ENCODE results near the gene TMEM38A. TPM values are rescaled to one million over a fixed set of nuclear protein-coding genes. Genes with fewer than 3 reads are reported as not detected.
"Not testable (repeated sequence)": the region's sequence is repeated elsewhere in the genome, so short reads cannot be mapped to it uniquely, and the experiment has no call there.

Gene TMEM38A
- total and polyA plus RNA-seq, 2 donors: 1.4 to 3.2 TPM

DNA sequence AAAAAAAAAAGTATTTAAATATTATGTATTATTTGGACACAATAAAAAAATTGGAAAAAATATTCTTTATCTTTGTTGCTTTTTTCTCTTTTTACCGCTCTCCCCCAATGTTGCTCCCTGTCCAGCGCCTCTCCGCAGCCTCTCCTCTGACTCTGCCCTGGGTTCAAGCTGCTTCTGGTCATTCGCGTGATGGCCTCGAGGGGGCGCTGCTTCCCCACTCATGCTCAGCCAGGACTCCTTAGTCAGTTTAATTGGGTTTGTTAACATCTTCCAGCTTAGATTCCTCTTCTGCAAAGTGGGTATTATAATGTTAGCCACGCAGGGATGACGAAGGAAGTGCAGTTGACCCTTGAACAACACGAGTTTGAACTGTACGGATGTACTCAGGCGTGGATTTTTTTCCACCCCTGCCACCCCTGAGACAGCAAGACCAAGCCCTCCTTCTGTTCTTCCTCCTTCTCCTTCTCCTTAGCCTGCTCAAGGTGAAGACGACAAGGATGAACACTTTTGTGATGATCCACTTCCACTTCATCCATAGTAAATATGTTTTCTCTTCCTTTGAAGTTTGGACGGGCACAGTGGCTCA is 53.9 kb downstream of the TMEM38A start:
- no peaks in the 10 kb centered on the region for H3K9me3 ChIP-seq (ENCODE audit: control insufficient read depth in 2 of 2, insufficient read depth in 1 of 2, low read length in 1 of 2)
- DNase-seq (ENCODE audit: low read depth in 6 of 9, low spot score in 9 of 9): peak in 5 of 9 donors; percentile 2 to 41 (median 17)
- H3K36me3 ChIP-seq (ENCODE audit: control insufficient read depth in 2 of 2, insufficient read depth in 2 of 2, low read length in 1 of 2): no peaks in the 10 kb centered on the region
- WGBS: 37% methylated on average over 14 of the region's 14 CpGs
- no peaks in the 10 kb centered on the region for H3K27me3 ChIP-seq (ENCODE audit: control insufficient read depth in 2 of 2, insufficient read depth in 1 of 2, low read length in 1 of 2)
- H3K4me1 ChIP-seq (ENCODE audit: control insufficient read depth in 2 of 2, insufficient read depth in 2 of 2, low read length in 2 of 2): no peaks in the 10 kb centered on the region
- H3K4me3 ChIP-seq (ENCODE audit: low read length in 2 of 2): no peak overlapping the region
- no peak overlapping the region for H3K27ac ChIP-seq (ENCODE audit: low read depth in 1 of 2, low read length in 1 of 2)

DNA sequence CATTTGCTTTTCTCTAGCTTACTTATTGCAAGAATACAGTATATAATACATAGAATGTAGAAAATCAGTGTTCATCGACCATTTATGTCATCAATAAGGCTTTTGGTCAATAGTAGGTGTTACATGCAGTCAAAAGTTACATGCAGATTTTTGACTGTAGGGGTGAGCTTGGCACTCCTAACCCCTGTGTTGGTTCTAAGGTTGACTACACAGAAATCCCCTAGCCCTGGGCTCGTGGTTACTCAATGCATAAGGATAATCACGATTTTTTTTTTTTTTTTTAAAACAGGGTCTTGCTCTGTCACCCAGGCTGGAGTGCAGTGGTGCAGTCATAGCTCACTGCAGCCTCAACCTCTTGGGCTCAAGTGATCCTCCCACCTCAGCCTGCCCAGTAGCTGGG is 54.7 kb downstream of the TMEM38A start:
- no peaks in the 10 kb centered on the region for H3K36me3 ChIP-seq (ENCODE audit: control insufficient read depth in 2 of 2, insufficient read depth in 2 of 2, low read length in 1 of 2)
- WGBS: 76% methylated on average over 3 of the region's 3 CpGs
- no peak for DNase-seq (ENCODE audit: low read depth in 6 of 9, low spot score in 9 of 9)
- H3K27me3 ChIP-seq (ENCODE audit: control insufficient read depth in 2 of 2, insufficient read depth in 1 of 2, low read length in 1 of 2): no peaks in the 10 kb centered on the region
- H3K27ac ChIP-seq (ENCODE audit: low read depth in 1 of 2, low read length in 1 of 2): no peak overlapping the region
- no peaks in the 10 kb centered on the region for H3K9me3 ChIP-seq (ENCODE audit: control insufficient read depth in 2 of 2, insufficient read depth in 1 of 2, low read length in 1 of 2)
- H3K4me3 ChIP-seq (ENCODE audit: low read length in 2 of 2): no peak overlapping the region
- no peaks in the 10 kb centered on the region for H3K4me1 ChIP-seq (ENCODE audit: control insufficient read depth in 2 of 2, insufficient read depth in 2 of 2, low read length in 2 of 2)

DNA sequence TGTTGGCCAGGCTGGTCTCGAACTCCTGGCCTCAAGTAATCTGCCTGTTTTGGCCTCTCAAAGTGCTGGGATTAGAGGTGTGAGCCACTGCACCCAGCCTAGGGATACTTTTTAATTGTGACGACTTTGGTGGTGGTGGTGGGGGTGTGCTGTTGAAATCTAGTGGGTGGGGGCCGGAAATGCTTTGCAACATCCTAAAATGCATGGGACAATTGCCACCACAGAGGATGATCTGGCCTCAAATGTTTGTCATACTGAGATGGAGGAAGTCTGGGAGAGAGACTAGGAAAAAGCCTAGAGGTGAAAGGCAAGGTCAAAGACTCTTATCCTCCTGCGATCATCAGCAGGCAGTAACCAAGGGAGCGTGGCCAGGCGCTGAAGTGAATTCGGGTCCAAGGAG is 60.1 kb downstream of the TMEM38A start:
- no peak for DNase-seq (ENCODE audit: low read depth in 6 of 9, low spot score in 9 of 9)
- Histone ChIP-seq H3K36me3 (ENCODE audit: control insufficient read depth in 2 of 2, insufficient read depth in 2 of 2, low read length in 1 of 2) (no peaks in the 10 kb centered on the region), H3K9me3 (ENCODE audit: control insufficient read depth in 2 of 2, insufficient read depth in 1 of 2, low read length in 1 of 2) (peaks cover 0 to 6% of the 10 kb centered on the region in 2 donors), H3K27ac (ENCODE audit: low read depth in 1 of 2, low read length in 1 of 2) (no peak overlapping the region), H3K4me3 (ENCODE audit: low read length in 2 of 2) (no peak overlapping the region), H3K27me3 (ENCODE audit: control insufficient read depth in 2 of 2, insufficient read depth in 1 of 2, low read length in 1 of 2) (no peaks in the 10 kb centered on the region), H3K4me1 (ENCODE audit: control insufficient read depth in 2 of 2, insufficient read depth in 2 of 2, low read length in 2 of 2) (no peaks in the 10 kb centered on the region)
- WGBS: 79% methylated on average over 7 of the region's 7 CpGs

DNA sequence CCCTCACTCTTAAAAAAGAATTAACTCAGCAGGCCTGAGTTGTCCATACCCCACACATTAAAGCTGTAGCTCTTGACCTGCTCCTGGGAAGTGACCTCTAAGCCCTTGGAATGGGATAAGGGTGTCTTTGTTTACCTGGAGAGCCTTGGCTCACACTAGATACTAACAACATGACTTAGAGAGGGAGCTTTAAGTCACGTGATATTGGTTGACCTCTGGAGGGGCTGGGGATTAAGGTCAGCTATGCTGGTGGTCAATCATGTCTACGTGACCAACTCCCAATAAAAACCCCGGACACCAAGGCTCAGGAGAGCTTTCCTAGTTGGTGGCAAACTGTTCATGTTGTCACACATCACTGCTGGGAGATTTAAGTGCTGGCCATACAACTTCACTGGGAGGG is 61.7 kb downstream of the TMEM38A start:
- 83% methylated on average over 3 of the region's 3 CpGs for WGBS
- peaks cover 0 to 6% of the 10 kb centered on the region in 2 donors for H3K9me3 ChIP-seq (ENCODE audit: control insufficient read depth in 2 of 2, insufficient read depth in 1 of 2, low read length in 1 of 2)
- DNase-seq (ENCODE audit: low read depth in 6 of 9, low spot score in 9 of 9): no peak
- H3K36me3 ChIP-seq (ENCODE audit: control insufficient read depth in 2 of 2, insufficient read depth in 2 of 2, low read length in 1 of 2): no peaks in the 10 kb centered on the region
- no peak overlapping the region for H3K4me3 ChIP-seq (ENCODE audit: low read length in 2 of 2)
- no peaks in the 10 kb centered on the region for H3K27me3 ChIP-seq (ENCODE audit: control insufficient read depth in 2 of 2, insufficient read depth in 1 of 2, low read length in 1 of 2)
- H3K4me1 ChIP-seq (ENCODE audit: control insufficient read depth in 2 of 2, insufficient read depth in 2 of 2, low read length in 2 of 2): no peaks in the 10 kb centered on the region
- no peak overlapping the region for H3K27ac ChIP-seq (ENCODE audit: low read depth in 1 of 2, low read length in 1 of 2)

DNA sequence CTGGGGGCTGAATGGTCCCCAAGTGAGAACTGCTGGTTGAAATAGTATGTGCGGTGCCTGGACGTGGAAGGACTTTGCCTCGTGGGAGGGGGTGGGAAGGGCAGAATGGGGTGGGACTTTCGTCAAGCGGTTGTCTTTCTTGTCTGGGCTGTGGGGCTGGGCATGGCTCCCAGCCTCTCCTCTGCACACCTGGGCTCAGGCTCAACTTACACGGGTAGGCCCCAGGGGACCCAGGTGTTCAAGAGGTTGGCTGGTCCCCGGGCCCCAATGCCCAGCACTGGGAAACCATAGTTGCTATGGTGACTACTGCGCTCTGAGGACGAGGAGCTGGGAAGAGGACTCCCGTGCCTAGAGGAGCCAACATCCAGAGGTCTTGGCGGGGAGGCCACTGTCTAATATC is 66.0 kb downstream of the TMEM38A start:
- no peak for DNase-seq (ENCODE audit: low read depth in 6 of 9, low spot score in 9 of 9)
- Histone ChIP-seq H3K4me1 (ENCODE audit: control insufficient read depth in 2 of 2, insufficient read depth in 2 of 2, low read length in 2 of 2) (no peaks in the 10 kb centered on the region), H3K36me3 (ENCODE audit: control insufficient read depth in 2 of 2, insufficient read depth in 2 of 2, low read length in 1 of 2) (no peaks in the 10 kb centered on the region), H3K27me3 (ENCODE audit: control insufficient read depth in 2 of 2, insufficient read depth in 1 of 2, low read length in 1 of 2) (no peaks in the 10 kb centered on the region), H3K27ac (ENCODE audit: low read depth in 1 of 2, low read length in 1 of 2) (no peak overlapping the region), H3K9me3 (ENCODE audit: control insufficient read depth in 2 of 2, insufficient read depth in 1 of 2, low read length in 1 of 2) (peaks cover 0 to 6% of the 10 kb centered on the region in 2 donors), H3K4me3 (ENCODE audit: low read length in 2 of 2) (no peak overlapping the region)
- WGBS: 91% methylated on average over 11 of the region's 11 CpGs

DNA sequence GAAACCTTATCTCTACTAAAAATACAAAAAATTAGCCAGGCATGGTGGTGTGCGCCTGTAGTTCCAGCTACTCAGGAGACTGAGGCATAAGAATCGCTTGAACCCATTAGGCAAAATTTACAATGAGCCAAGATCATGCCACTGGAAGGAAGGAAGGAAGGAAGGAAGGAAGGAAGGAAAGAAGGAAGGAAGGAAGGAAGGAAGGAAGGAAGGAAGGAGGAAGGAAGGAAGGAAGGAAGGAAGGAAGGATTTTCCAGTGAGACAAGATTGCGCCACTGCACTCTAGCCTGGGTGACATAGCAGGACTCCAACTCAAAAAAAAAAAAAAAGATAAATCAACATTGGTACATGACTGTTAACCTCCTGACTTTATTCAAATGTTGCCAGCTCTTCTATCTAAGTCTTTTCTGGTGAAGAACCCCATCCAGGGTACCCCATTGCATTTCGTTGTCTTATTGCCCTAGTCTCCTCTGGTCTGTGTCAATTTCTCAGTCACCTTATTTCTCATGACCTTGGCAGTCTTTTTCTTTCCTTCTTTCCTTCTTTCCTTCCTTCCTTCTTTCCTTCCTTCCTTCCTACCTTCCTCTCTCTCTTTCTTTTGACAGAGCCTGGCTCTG is 74.8 kb downstream of the TMEM38A start:
- H3K4me3 ChIP-seq (ENCODE audit: low read length in 2 of 2); H3K4me1 ChIP-seq (ENCODE audit: control insufficient read depth in 2 of 2, insufficient read depth in 2 of 2, low read length in 2 of 2); H3K36me3 ChIP-seq (ENCODE audit: control insufficient read depth in 2 of 2, insufficient read depth in 2 of 2, low read length in 1 of 2); H3K27me3 ChIP-seq (ENCODE audit: control insufficient read depth in 2 of 2, insufficient read depth in 1 of 2, low read length in 1 of 2); H3K9me3 ChIP-seq (ENCODE audit: control insufficient read depth in 2 of 2, insufficient read depth in 1 of 2, low read length in 1 of 2); DNase-seq (ENCODE audit: low read depth in 6 of 9, low spot score in 9 of 9); H3K27ac ChIP-seq (ENCODE audit: low read depth in 1 of 2, low read length in 1 of 2): not testable (repeated sequence)
- WGBS: 95% methylated on average over 4 of the region's 4 CpGs

DNA sequence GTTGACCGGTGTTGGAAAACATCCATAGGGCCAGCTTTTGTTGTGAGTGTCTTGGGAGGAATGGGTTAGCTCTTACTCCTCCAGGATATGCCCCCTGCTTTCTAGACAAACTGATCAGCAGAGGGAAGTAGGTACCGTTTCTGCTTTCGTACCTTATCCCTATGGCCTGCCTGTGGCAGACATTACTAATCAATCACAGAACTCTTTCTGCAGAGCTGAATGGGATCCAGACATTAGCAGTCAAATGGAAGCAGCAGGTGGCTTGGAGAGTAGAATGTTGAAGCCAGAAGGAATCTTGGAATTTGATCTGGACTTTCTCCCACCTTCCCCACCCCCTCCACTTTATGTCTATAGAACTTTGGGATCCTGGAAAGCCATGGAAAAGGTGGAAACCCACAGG is 75.8 kb downstream of the TMEM38A start:
- 75% methylated on average over 3 of the region's 3 CpGs for WGBS
- no peaks in the 10 kb centered on the region for H3K36me3 ChIP-seq (ENCODE audit: control insufficient read depth in 2 of 2, insufficient read depth in 2 of 2, low read length in 1 of 2)

DNA sequence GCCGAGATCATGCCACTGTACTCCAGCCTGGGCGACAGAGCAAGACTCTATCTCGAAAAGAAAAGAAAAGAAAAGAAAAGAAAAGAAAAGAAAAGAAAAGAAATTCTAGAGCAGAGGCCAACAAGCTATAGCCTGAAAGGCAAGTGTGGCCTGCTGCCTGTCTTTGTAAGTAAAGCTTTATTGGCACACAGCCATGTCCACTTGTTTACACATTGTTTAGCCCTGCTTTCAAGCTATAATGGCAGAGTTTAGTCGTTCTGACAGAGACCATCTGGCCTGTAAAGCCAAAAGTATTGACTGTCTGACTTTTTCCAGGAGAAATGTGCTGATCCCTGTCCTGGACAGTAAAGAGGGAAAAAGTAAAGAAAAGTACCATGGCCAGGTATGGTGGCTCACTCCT is 77.0 kb downstream of the TMEM38A start:
- peaks cover 0 to 4% of the 10 kb centered on the region in 2 donors for H3K9me3 ChIP-seq (ENCODE audit: control insufficient read depth in 2 of 2, insufficient read depth in 1 of 2, low read length in 1 of 2)
- H3K27ac ChIP-seq (ENCODE audit: low read depth in 1 of 2, low read length in 1 of 2): no peak overlapping the region
- no peaks in the 10 kb centered on the region for H3K36me3 ChIP-seq (ENCODE audit: control insufficient read depth in 2 of 2, insufficient read depth in 2 of 2, low read length in 1 of 2)
- H3K4me3 ChIP-seq (ENCODE audit: low read length in 2 of 2): no peak overlapping the region
- H3K27me3 ChIP-seq (ENCODE audit: control insufficient read depth in 2 of 2, insufficient read depth in 1 of 2, low read length in 1 of 2): no peaks in the 10 kb centered on the region
- no peak for DNase-seq (ENCODE audit: low read depth in 6 of 9, low spot score in 9 of 9)
- WGBS: 74% methylated on average over 4 of the region's 4 CpGs
- H3K4me1 ChIP-seq (ENCODE audit: control insufficient read depth in 2 of 2, insufficient read depth in 2 of 2, low read length in 2 of 2): no peaks in the 10 kb centered on the region

More for the DNA sequence above, 75.8 kb downstream of the TMEM38A start:
- Histone ChIP-seq H3K27ac (ENCODE audit: low read depth in 1 of 2, low read length in 1 of 2) (no peak overlapping the region), H3K4me1 (ENCODE audit: control insufficient read depth in 2 of 2, insufficient read depth in 2 of 2, low read length in 2 of 2) (no peaks in the 10 kb centered on the region), H3K27me3 (ENCODE audit: control insufficient read depth in 2 of 2, insufficient read depth in 1 of 2, low read length in 1 of 2) (no peaks in the 10 kb centered on the region), H3K4me3 (ENCODE audit: low read length in 2 of 2) (no peak overlapping the region), H3K9me3 (ENCODE audit: control insufficient read depth in 2 of 2, insufficient read depth in 1 of 2, low read length in 1 of 2) (peaks cover 0 to 4% of the 10 kb centered on the region in 2 donors)
- no peak for DNase-seq (ENCODE audit: low read depth in 6 of 9, low spot score in 9 of 9)

DNA sequence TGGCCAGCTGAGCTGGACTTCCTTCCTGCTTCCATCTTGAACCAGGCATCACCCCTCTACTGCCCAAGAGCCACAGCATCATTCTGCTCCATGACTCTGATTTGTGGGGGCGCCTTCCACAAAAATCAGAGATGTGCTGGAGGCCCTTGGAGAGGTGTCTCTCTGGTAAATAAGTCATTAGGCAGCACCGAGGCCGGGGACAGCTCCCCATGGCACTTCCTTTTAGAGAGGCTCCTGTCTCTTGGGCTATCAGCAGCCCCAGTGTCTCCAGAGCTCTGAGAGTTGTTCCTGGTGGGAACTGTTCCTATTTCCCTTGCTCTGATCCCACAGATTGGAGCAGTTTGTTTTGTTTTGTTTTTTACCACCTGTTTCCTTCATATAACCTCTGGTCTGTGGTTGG is 78.6 kb downstream of the TMEM38A start:
- no peak for DNase-seq (ENCODE audit: low read depth in 6 of 9, low spot score in 9 of 9)

More for the DNA sequence above, 78.6 kb downstream of the TMEM38A start:
- Histone ChIP-seq H3K27me3 (ENCODE audit: control insufficient read depth in 2 of 2, insufficient read depth in 1 of 2, low read length in 1 of 2) (no peaks in the 10 kb centered on the region), H3K4me1 (ENCODE audit: control insufficient read depth in 2 of 2, insufficient read depth in 2 of 2, low read length in 2 of 2) (no peaks in the 10 kb centered on the region), H3K27ac (ENCODE audit: low read depth in 1 of 2, low read length in 1 of 2) (no peak overlapping the region), H3K4me3 (ENCODE audit: low read length in 2 of 2) (no peak overlapping the region), H3K36me3 (ENCODE audit: control insufficient read depth in 2 of 2, insufficient read depth in 2 of 2, low read length in 1 of 2) (no peaks in the 10 kb centered on the region), H3K9me3 (ENCODE audit: control insufficient read depth in 2 of 2, insufficient read depth in 1 of 2, low read length in 1 of 2) (peaks cover 0 to 4% of the 10 kb centered on the region in 2 donors)
- 29% methylated on average over 3 of the region's 3 CpGs for WGBS
